GM23248 (cell line): ENCODE data around the gene FADS6.

Source experiments
- EZH2 ChIP-seq: fragments of 200-600 bp; sonication (generic); IDR thresholded peaks from 2 replicates; pipeline ENCODE4 v1.6.1; 2018; ENCODE audit warnings: antibody characterized with exemption, mild to moderate bottlenecking; ENCODE audit not compliant: insufficient read depth, poor library complexity, severe bottlenecking
- EZH2phosphoT487 ChIP-seq: fragments of 200-600 bp; sonication (generic); IDR thresholded peaks from 2 replicates; pipeline ENCODE4 v1.6.1; 2018; ENCODE audit warnings: antibody characterized with exemption, moderate library complexity, mild to moderate bottlenecking, low read depth; ENCODE audit not compliant: insufficient read depth

DNA sequence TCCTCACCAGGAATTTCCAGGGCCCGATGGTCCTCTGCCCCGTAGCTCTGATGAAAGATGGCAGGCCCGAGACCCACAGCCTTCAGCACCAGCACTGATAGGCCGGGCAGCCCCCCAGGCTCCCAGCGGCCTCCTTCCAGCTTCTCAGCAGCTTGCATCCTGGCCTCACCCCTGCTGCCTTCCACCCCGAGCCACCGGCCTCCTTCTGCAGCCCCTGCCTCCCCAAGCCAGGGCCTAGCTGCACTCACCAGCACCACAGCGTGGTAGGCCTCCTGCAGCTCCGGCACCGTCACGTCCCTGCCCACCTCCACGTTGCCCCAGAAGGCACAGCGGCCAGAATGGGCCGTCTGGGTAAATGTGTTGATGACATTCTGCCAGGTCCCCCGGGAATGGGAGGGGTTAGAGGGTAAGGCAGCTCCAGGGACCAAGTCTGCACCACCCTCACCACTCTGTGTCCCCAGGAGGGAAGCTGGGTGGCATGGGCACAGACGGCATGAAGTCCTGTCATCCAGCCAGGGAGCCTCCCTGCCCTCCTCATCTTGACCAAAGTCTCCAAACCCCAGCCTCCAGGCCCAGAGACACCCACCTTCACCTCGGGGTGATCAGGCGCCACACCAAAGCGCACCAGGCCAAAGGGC is 27.1 kb downstream of the FADS6 start:
- no peak for TF ChIP-seq EZH2
- no peak for TF ChIP-seq EZH2phosphoT487
